Testis (tissue), 2 donors: ENCODE measurements around the gene PTGIR.

Experiments used
- POLR2A ChIP-seq: fragments of 450-650 bp; IDR thresholded peaks from one replicate; pipeline ENCODE4 v1.6.1; 2017; ENCODE audit warnings: antibody characterized with exemption, mild to moderate bottlenecking, moderate library complexity
- TF ChIP-seq, protein P1 (sequence below), 3 experiments: fragments of 450-650 bp in 2 of 3; fragments of 200-600 bp in 1 of 3; sonication (generic) in 1 of 3; IDR thresholded peaks; one replicate each; pipeline ENCODE4 v1.5.1; 2016 to 2019; ENCODE audit warnings: antibody characterized with exemption in 3 of 3, mild to moderate bottlenecking in 2 of 3, moderate library complexity in 1 of 3

DNA sequence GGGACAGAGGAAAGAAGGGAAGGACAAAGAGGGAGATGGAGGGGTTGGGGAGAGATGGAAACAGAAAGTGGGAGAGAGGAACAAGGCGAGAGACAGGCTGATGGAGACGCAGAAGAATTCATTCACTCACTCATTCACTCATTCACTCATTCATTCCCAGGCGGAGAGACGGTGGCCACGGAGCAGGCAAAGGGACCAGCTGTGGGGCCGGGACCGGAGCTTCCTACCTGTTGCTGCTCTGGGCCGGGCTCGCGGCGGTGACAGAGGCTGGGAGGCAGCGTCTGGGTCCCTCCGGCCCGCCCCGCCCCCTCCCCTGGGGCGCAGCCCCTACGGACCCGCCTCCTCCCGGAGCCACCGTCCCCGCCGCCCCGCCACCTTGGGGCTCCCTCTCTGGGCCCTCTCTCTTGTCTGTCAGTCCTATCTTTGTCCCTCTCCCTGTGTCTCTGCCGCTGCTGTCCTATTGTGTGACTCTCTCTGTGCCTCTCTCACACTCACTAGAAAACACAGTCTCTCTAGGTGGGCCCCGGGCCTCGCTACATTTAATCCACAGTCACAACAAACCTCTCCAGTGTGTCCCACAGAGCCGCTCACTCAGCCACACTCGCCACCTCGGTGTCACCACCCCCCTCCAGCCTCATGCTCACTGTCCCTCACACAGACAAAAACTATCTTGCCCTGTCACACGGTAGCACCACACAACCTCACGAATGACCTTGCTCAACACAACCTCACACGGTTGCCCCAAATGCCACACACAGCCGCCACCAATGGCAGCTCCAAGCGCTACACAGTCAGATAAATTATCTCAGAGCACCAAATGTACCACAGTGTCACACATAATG is 11.3 kb upstream of the PTGIR start, which contains the start of gene GNG8:
- TF ChIP-seq, protein P1, sequence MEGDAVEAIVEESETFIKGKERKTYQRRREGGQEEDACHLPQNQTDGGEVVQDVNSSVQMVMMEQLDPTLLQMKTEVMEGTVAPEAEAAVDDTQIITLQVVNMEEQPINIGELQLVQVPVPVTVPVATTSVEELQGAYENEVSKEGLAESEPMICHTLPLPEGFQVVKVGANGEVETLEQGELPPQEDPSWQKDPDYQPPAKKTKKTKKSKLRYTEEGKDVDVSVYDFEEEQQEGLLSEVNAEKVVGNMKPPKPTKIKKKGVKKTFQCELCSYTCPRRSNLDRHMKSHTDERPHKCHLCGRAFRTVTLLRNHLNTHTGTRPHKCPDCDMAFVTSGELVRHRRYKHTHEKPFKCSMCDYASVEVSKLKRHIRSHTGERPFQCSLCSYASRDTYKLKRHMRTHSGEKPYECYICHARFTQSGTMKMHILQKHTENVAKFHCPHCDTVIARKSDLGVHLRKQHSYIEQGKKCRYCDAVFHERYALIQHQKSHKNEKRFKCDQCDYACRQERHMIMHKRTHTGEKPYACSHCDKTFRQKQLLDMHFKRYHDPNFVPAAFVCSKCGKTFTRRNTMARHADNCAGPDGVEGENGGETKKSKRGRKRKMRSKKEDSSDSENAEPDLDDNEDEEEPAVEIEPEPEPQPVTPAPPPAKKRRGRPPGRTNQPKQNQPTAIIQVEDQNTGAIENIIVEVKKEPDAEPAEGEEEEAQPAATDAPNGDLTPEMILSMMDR (IDR thresholded peaks at IDR 0.05) = no peak
- TF ChIP-seq POLR2A = no peak
